Adipocyte (in vitro differentiated cells): ENCODE results near the gene ATP2A3.
A peak's percentile ranks its signal among the peaks of the same experiment; 100 is the strongest.
"Not testable (repeated sequence)": the region's sequence is repeated elsewhere in the genome, so short reads cannot be mapped to it uniquely, and the experiment has no call there.

Experiments used
- DNase-seq: peaks from one replicate; pipeline ENCODE4 v3.0.0-alpha.2; 2015; ENCODE audit warnings: low read depth
- H3K27me3 ChIP-seq: replicated peaks from 2 replicates; pipeline ENCODE4 v1.7.0; 2013; ENCODE audit warnings: mild to moderate bottlenecking, low read length, moderate library complexity; ENCODE audit not compliant: control insufficient read depth, insufficient read depth
- H3K36me3 ChIP-seq: 2 replicates; pipeline ENCODE4 v1.7.0; 2013; ENCODE audit warnings: low read length, mild to moderate bottlenecking, moderate library complexity; ENCODE audit not compliant: control insufficient read depth, insufficient read depth, severe bottlenecking
- H3K4me1 ChIP-seq: 2 replicates; pipeline ENCODE4 v1.7.0; 2013; ENCODE audit warnings: mild to moderate bottlenecking, low read length, moderate library complexity; ENCODE audit not compliant: control insufficient read depth, insufficient read depth
- H3K4me3 ChIP-seq: 2 replicates; pipeline ENCODE4 v1.7.0; 2013; ENCODE audit warnings: mild to moderate bottlenecking, low read length, moderate library complexity
- H3K9ac ChIP-seq: 2 replicates; pipeline ENCODE4 v1.7.0; 2013; ENCODE audit warnings: mild to moderate bottlenecking, low read length, moderate library complexity
- H3K9me3 ChIP-seq: 2 replicates; pipeline ENCODE4 v1.7.0; 2013; ENCODE audit warnings: mild to moderate bottlenecking, low read length, moderate library complexity; ENCODE audit not compliant: control insufficient read depth

The ATP2A3 gene

DNA sequence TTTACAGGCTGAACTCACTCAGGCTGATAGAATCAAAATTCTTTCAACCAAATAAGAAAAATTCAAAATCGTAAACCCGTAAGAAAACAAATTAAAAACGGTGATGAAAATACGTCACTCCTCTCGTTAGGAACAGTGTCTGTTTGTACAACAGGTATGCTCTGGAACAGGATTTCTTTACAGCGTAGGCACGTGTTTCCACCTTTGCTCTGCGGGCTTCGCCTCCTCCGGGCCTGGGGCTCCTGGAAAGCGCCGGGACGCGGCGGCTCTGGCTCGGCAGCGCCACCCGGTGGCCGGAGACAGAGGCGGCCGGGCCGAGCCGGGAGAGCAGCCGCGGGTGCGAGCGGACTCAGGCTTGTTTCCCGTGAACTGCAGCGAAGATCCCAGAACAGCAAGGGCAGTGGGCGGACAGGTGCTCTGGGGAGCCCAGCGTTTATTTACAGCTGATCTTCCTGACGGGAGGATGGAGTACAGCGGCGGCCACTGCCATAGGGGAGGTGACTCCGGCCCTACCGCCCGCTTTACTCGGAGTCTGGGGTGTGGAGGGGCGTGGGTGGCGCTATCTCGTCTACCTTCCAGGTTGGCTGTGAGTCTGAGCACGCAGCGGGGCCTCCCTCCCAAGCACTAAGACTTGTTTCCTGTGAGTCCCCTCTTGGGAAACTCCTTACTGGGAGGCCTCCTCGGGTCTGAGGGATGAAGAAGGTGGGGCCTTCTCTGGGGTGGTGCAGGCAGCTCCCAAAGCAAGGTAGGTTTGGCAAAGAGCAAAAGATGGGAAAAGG lies 40.5 kb upstream of the ATP2A3 start:
- Histone ChIP-seq H3K4me3 (no peak overlapping the region), H3K36me3 (peaks cover 47% of the 10 kb centered on the region), H3K27me3 (no peaks in the 10 kb centered on the region), H3K4me1 (peaks cover 13% of the 10 kb centered on the region), H3K9me3 (no peaks in the 10 kb centered on the region), H3K9ac (peak overlapping the region; percentile 20)
- peak; percentile 59 for DNase-seq

DNA sequence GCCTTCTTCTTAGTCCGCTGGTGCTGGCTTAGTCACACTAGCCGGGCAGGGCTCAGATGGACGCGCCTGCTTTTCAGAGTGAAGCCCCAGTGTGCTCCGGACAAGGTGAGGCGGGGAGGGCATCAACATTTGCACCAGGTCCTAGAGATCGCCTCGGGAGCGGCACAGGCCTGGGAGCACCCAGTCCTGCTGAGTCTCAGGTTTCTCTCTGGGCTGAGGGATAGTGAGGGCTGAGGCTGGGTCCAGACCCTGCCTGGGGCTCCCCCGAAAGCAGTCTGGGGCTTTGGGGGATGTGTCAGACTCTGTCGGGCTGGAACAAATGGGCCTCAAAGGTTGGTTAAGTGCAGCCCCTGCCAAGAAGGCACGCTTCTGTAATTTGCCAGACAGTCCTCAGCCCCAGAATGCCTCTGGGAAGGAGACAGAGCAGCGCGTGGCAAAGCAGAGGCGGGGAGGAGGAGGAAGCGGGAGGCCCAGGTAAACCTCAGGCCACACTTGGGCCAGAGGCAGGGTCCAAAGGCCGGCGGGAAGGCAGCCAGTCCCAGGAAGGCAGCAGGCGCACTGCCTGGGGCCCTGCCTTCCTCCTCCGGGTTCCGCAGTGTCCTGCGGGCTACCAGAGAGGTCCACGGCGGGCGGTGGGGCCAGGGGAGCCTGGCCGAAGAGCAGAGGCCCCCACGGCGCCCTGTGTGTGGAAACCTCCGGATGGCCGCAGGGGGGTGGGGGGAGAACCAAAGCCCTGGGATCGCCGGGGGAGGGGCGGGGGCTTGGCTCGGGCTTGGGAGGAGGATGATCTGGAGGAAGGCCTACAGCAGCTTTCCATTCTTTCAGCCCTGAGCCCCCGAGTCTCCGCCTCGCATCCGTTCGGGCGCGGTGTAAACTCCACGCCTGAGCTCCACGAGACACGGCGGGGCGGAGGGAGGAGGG lies 39.5 kb upstream of the ATP2A3 start:
- no peak for DNase-seq
- Histone ChIP-seq H3K27me3 (no peaks in the 10 kb centered on the region), H3K9me3 (no peaks in the 10 kb centered on the region), H3K4me1 (peaks cover 13% of the 10 kb centered on the region), H3K9ac (no peak overlapping the region), H3K4me3 (no peak overlapping the region), H3K36me3 (peaks cover 37% of the 10 kb centered on the region)

DNA sequence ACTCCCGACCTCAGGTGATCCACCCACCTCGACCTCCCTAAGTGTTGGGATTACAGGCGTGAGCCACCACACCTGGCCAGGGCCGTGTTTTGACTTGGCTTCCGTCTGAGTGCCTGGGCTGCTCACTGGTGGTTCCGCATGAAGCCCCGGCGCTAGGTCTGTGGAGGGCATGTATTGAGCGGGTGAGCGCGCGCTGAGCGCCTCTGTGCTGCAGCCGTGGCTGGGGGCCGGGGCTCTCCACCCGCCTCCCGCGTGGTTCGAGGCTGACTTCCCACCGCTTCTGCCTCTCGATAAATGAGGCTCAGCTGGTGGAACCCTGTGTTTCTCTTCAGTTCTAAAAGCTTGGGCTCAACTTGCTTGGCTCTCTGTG lies 38.9 kb upstream of the ATP2A3 start:
- Histone ChIP-seq H3K9ac (no peak overlapping the region), H3K4me3 (no peak overlapping the region), H3K27me3 (no peaks in the 10 kb centered on the region), H3K36me3 (peaks cover 31% of the 10 kb centered on the region), H3K9me3 (peaks cover 2% of the 10 kb centered on the region), H3K4me1 (peaks cover 13% of the 10 kb centered on the region)
- DNase-seq: no peak

DNA sequence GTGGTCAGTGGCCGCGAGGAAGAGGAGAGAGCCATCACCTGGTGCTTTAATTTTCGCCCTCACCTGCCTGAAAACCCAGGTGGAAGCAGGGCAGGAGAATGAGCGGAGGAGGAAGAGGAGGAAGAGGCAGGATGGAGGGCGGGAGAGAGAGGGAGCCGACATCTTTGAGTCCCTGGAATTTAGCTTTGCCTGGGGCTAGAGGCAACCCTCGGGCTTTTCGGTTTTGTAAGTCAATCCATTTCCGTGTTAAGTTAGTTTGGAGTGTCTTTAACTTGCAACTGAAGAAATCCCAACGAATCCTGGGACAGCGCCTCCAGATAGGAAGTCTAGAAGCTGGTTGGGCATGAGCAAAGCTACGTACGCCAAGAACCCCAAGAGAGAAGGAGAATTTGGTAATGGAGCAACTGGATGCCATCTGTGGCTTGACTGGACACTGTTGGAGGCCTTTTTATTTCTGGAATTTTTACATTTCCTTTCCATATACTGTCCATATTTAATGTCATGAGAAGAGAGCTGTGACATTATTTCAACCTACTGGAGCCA lies 36.9 kb upstream of the ATP2A3 start:
- Histone ChIP-seq H3K27me3 (no peaks in the 10 kb centered on the region), H3K9me3 (peaks cover 8% of the 10 kb centered on the region), H3K4me3 (no peak overlapping the region), H3K4me1 (peaks cover 13% of the 10 kb centered on the region), H3K9ac (no peak overlapping the region), H3K36me3 (peaks cover 11% of the 10 kb centered on the region)
- DNase-seq: no peak

DNA sequence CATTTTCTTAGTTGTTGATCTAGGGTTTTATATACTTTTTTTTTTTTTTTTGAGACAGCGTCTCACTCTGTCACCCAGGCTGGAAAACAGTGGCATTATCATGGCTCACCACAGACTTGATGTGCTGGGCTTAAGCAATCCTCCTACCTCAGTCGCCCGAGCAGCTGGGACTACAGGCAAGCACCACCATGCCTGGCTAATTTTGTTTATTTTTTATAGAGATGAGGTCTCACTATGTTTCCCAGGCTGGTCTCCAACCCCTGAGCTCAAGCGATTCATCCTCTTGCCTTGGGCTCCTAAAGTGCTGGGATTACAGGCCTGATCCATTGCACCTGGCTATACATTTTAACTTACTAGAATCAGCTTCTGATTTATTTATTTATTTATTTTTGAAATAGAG lies 34.2 kb upstream of the ATP2A3 start:
- Histone ChIP-seq H3K36me3 (no peaks in the 10 kb centered on the region), H3K4me3 (no peak overlapping the region), H3K4me1 (peaks cover 13% of the 10 kb centered on the region), H3K9ac (no peak overlapping the region), H3K9me3 (peaks cover 21% of the 10 kb centered on the region), H3K27me3 (peaks cover 6% of the 10 kb centered on the region)
- DNase-seq: no peak

DNA sequence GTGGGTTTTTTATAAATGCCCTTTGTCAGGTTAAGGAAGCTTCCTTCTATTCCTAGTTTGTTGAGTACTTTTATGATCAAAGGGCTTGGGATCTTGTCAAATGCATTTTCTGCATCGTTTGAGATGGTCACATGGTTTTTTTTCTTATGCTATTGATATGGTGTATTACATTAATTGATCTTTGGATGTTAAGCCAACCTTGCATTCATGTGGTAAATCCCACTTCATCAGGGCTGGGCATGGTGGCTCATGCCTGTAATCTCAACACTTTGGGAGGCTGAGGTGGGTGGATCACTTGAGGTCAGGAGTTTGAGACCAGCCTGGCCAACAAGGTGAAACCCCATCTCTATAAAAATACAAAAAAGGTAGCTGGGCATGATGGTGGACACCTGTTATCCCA lies 30.8 kb upstream of the ATP2A3 start:
- DNase-seq: no peak
- Histone ChIP-seq H3K4me3 (no peak overlapping the region), H3K9ac (no peak overlapping the region), H3K36me3 (no peaks in the 10 kb centered on the region), H3K27me3 (peaks cover 7% of the 10 kb centered on the region), H3K4me1 (no peaks in the 10 kb centered on the region), H3K9me3 (peaks cover 21% of the 10 kb centered on the region)

DNA sequence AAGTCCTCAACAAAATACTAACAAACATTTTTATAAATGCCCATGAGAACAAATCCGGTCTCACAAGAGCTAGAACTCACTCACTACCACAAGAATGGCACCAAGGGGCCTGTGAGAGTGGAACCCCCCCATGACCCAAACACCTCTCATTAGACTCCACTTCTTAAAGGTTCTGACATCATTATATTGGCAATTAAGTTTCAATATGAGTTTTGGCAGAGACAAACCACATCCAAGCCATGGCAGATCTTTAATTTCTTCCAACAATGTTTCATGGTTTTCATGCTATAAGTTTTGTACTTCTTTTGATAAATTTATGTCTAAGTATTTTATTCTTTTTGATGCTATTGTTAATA lies 30.0 kb upstream of the ATP2A3 start:
- H3K27me3 ChIP-seq: peaks cover 7% of the 10 kb centered on the region
- H3K9ac ChIP-seq: no peak overlapping the region
- H3K36me3 ChIP-seq: no peaks in the 10 kb centered on the region
- no peak for DNase-seq
- peaks cover 21% of the 10 kb centered on the region for H3K9me3 ChIP-seq
- H3K4me3 ChIP-seq: no peak overlapping the region
- H3K4me1 ChIP-seq: no peaks in the 10 kb centered on the region

DNA sequence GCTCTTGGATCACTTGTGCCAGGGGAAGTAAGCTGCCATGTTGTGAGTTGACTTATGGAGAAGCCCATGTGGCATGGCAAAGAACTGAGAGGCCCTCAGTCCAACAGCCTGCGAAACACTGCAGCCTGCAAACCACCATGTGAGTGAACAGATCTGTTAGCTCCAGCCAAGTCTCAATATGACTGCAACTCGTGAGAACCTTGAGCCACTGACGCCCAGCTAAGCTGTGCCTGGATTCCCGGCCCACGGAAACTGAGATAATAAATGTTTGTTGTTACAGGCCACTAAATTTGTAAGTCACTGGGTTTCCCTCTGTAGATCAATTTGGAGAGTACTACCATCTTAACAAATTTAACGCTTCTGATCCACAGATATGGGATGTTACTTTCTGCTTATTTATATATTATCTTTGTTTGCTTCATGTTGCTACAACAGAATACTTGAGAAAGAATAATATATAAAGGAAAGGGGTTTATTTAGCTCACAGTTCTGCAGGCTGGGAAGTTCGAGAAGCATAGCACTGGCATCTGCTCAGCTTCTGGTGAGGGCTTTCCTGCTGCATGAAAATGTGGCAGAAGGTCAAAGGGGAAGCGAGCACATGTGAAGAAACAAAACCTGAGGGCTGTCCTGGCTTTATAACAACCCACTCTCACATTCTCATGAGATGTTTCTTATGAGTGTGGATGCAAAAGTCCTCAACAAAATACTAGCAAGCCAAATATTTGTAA lies 29.4 kb upstream of the ATP2A3 start:
- H3K36me3 ChIP-seq: no peaks in the 10 kb centered on the region
- peaks cover 2% of the 10 kb centered on the region for H3K4me1 ChIP-seq

DNA sequence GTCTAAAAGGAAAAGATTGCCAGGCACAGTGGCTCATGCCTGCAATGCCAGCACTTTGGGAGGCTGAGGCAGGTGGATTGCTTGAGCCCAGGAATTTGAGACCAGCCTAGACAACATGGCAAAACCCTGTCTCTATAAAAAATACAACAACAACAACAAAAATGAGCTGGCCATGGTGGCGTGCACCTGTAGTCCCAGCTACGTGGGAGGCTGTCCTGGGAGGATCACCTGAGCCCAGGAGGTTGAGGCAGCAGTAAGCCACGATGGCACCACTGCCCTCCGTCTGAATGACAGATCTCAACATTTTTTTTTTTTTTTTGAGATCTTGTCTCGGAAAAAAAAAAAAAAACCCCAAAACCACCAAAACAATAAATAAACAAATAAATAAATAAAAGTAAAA lies 28.1 kb upstream of the ATP2A3 start:
- peaks cover 3% of the 10 kb centered on the region for H3K4me1 ChIP-seq
- H3K36me3 ChIP-seq: no peaks in the 10 kb centered on the region
- DNase-seq: no peak
- peaks cover 14% of the 10 kb centered on the region for H3K9me3 ChIP-seq
- no peak overlapping the region for H3K4me3 ChIP-seq
- H3K27me3 ChIP-seq: peaks cover 7% of the 10 kb centered on the region
- no peak overlapping the region for H3K9ac ChIP-seq

More for the DNA sequence above, 29.4 kb upstream of the ATP2A3 start:
- Histone ChIP-seq H3K9ac (no peak overlapping the region), H3K9me3 (peaks cover 21% of the 10 kb centered on the region), H3K27me3 (peaks cover 7% of the 10 kb centered on the region), H3K4me3 (no peak overlapping the region)
- no peak for DNase-seq

DNA sequence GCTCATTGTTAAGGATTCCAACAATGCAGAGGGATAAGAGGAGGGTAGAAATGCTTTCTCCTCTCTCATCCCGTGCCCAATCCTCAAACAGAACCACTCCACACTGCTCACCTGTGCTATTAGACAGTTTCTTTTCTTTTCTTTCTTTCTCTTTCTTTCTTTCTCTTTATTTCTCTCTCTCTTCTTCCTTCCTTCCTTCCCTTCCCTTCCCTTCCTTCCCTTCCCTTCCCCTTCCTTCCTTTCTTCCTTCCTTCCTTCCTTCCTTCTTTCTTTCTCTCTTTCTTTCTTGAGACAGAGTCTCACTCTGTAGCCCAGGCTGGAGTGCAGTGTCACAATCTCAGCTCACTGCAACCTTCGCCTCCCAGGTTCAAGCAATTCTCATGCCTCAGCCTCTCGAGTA lies 27.5 kb upstream of the ATP2A3 start:
- not testable (repeated sequence) for H3K27me3 ChIP-seq, H3K4me1 ChIP-seq, H3K9ac ChIP-seq, DNase-seq, H3K4me3 ChIP-seq, H3K36me3 ChIP-seq
- peaks cover 13% of the 10 kb centered on the region for H3K9me3 ChIP-seq
